Measurements from ENCODE around the gene SLIT3. TPM values are rescaled to one million over a fixed set of nuclear protein-coding genes. Genes with fewer than 3 reads are reported as not detected.

The SLIT3 gene
- total and polyA plus RNA-seq, 2 experiments from 2014 or later, result 0.59 to 0.71 TPM

DNA sequence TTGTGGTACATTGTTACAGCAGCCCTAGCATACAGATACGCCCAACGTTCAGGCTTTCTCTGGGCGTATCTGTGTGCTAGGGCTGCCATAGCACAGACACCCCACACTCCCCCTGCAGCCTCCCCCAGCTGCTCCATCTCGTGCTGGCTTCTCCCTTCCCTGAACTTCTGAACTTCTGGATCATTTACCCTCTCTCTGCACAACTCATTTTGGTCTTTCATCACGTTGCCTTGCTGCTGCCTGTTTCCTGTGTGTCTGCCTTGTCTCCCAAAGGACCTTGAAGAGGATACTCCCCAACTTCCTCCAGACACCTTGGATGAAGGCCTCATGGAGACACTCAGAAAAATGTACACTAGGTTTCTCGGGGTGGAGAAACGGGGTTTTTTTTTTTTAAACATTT, 37.3 kb downstream of the SLIT3 start (continued):
- TF ChIP-seq, protein P1, sequence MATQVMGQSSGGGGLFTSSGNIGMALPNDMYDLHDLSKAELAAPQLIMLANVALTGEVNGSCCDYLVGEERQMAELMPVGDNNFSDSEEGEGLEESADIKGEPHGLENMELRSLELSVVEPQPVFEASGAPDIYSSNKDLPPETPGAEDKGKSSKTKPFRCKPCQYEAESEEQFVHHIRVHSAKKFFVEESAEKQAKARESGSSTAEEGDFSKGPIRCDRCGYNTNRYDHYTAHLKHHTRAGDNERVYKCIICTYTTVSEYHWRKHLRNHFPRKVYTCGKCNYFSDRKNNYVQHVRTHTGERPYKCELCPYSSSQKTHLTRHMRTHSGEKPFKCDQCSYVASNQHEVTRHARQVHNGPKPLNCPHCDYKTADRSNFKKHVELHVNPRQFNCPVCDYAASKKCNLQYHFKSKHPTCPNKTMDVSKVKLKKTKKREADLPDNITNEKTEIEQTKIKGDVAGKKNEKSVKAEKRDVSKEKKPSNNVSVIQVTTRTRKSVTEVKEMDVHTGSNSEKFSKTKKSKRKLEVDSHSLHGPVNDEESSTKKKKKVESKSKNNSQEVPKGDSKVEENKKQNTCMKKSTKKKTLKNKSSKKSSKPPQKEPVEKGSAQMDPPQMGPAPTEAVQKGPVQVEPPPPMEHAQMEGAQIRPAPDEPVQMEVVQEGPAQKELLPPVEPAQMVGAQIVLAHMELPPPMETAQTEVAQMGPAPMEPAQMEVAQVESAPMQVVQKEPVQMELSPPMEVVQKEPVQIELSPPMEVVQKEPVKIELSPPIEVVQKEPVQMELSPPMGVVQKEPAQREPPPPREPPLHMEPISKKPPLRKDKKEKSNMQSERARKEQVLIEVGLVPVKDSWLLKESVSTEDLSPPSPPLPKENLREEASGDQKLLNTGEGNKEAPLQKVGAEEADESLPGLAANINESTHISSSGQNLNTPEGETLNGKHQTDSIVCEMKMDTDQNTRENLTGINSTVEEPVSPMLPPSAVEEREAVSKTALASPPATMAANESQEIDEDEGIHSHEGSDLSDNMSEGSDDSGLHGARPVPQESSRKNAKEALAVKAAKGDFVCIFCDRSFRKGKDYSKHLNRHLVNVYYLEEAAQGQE (IDR thresholded peaks at IDR 0.05; ENCODE audit: unreplicated experiment), result no peak
- TF ChIP-seq CREB1 (CRISPR knock-in tag; IDR thresholded peaks at IDR 0.05; ENCODE audit: low read depth), result no peak

DNA sequence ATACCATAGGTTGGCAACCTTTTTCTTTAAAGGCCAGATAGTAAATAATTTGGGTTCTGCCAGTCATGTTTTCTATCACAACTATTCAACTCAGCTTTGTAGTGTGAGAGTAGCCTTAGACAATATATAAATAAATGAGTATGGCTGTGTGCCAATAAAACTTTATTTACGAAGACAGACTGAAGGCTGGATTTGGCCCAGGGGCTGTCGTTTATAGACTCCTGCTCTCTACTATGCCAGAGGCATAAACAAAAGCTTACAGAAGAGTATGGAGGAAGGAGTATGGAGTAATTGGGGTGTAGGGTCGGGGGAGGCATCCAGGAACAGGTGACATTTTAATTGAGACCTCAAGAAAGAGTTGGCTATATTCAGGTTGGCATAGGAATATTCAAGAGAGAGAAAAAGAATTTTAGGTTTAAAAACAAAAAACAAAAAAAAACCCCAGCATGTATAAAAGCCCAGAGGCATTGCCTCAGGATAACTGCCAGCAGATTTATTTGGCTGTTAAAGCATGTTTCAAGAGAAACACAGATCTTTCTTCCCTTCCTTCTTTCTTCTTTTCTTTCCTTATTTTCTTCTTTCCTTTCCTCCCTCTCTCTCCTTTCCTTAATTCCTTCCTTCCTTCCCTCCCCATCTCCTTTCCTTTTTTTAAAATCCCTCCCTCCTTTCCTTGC, 39.9 kb downstream of the SLIT3 start:
- Mint-ChIP-seq H3K27me3 (ENCODE audit: insufficient read depth, low read depth, poor library complexity) (peaks cover 3% of the 10 kb centered on the region), H3K9me3 (no peaks in the 10 kb centered on the region), H3K27ac (no peak overlapping the region), H3K4me1 (peaks cover 18% of the 10 kb centered on the region), H3K36me3 (ENCODE audit: low read depth) (no peaks in the 10 kb centered on the region), H3K4me3 (no peak overlapping the region)
- Histone ChIP-seq H3K9me2 (ENCODE audit: insufficient read depth) (0 out of 2 replicates have a peak, but pooled peaks cover 6% of the 10 kb centered on the region), H3K27me3 (ENCODE audit: insufficient read depth) (no peaks in the 10 kb centered on the region), H2AFZ (no peak overlapping the region), H3K36me3 (ENCODE audit: insufficient read depth) (no peaks in the 10 kb centered on the region), H3F3A (replicated peaks; ENCODE audit: low read depth) (no peaks in the 10 kb centered on the region), H3K4me3 (no peak overlapping the region), H4K20me1 (replicated peaks; ENCODE audit: insufficient read depth) (no peaks in the 10 kb centered on the region; the same call in 1 of the 2 replicates), H3K4me1 (ENCODE audit: insufficient read depth) (peaks cover 14% of the 10 kb centered on the region; the same call in 1 of the 2 replicates), H3K4me2 (no peak overlapping the region), H3K27ac (ENCODE audit: low read depth) (no peak overlapping the region), H3K79me2 (replicated peaks; ENCODE audit: insufficient read depth) (no peaks in the 10 kb centered on the region)
- DNase-seq (ENCODE audit: low spot score) (no peak), ATAC-seq (no peak)
- no peak for TF ChIP-seq ZNF114 (CRISPR knock-in tag; IDR thresholded peaks at IDR 0.05)
- no peak for TF ChIP-seq STAT1 (IDR thresholded peaks at IDR 0.05; ENCODE audit: unreplicated experiment)
- TF ChIP-seq POLR2AphosphoS5 (IDR thresholded peaks at IDR 0.05; ENCODE audit: low read depth), result no peak
- TF ChIP-seq NANOG (IDR thresholded peaks at IDR 0.05; ENCODE audit: borderline replicate concordance), result no peak
- TF ChIP-seq, protein P2, sequence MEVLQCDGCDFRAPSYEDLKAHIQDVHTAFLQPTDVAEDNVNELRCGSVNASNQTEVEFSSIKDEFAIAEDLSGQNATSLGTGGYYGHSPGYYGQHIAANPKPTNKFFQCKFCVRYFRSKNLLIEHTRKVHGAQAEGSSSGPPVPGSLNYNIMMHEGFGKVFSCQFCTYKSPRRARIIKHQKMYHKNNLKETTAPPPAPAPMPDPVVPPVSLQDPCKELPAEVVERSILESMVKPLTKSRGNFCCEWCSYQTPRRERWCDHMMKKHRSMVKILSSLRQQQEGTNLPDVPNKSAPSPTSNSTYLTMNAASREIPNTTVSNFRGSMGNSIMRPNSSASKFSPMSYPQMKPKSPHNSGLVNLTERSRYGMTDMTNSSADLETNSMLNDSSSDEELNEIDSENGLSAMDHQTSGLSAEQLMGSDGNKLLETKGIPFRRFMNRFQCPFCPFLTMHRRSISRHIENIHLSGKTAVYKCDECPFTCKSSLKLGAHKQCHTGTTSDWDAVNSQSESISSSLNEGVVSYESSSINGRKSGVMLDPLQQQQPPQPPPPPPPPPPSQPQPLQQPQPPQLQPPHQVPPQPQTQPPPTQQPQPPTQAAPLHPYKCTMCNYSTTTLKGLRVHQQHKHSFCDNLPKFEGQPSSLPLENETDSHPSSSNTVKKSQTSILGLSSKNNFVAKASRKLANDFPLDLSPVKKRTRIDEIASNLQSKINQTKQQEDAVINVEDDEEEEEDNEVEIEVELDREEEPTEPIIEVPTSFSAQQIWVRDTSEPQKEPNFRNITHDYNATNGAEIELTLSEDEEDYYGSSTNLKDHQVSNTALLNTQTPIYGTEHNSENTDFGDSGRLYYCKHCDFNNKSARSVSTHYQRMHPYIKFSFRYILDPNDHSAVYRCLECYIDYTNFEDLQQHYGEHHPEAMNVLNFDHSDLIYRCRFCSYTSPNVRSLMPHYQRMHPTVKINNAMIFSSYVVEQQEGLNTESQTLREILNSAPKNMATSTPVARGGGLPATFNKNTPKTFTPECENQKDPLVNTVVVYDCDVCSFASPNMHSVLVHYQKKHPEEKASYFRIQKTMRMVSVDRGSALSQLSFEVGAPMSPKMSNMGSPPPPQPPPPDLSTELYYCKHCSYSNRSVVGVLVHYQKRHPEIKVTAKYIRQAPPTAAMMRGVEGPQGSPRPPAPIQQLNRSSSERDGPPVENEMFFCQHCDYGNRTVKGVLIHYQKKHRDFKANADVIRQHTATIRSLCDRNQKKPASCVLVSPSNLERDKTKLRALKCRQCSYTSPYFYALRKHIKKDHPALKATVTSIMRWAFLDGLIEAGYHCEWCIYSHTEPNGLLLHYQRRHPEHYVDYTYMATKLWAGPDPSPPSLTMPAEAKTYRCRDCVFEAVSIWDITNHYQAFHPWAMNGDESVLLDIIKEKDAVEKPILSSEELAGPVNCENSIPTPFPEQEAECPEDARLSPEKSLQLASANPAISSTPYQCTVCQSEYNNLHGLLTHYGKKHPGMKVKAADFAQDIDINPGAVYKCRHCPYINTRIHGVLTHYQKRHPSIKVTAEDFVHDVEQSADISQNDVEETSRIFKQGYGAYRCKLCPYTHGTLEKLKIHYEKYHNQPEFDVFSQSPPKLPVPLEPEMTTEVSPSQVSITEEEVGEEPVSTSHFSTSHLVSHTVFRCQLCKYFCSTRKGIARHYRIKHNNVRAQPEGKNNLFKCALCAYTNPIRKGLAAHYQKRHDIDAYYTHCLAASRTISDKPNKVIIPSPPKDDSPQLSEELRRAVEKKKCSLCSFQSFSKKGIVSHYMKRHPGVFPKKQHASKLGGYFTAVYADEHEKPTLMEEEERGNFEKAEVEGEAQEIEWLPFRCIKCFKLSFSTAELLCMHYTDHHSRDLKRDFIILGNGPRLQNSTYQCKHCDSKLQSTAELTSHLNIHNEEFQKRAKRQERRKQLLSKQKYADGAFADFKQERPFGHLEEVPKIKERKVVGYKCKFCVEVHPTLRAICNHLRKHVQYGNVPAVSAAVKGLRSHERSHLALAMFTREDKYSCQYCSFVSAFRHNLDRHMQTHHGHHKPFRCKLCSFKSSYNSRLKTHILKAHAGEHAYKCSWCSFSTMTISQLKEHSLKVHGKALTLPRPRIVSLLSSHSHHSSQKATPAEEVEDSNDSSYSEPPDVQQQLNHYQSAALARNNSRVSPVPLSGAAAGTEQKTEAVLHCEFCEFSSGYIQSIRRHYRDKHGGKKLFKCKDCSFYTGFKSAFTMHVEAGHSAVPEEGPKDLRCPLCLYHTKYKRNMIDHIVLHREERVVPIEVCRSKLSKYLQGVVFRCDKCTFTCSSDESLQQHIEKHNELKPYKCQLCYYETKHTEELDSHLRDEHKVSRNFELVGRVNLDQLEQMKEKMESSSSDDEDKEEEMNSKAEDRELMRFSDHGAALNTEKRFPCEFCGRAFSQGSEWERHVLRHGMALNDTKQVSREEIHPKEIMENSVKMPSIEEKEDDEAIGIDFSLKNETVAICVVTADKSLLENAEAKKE (CRISPR knock-in tag; IDR thresholded peaks at IDR 0.05), result no peak
- no peak for TF ChIP-seq EZH2 (IDR thresholded peaks at IDR 0.05; ENCODE audit: low read depth, unreplicated experiment)
- no peak for TF ChIP-seq EZH2phosphoT487 (IDR thresholded peaks at IDR 0.05; ENCODE audit: unreplicated experiment)
- TF ChIP-seq, protein P3, sequence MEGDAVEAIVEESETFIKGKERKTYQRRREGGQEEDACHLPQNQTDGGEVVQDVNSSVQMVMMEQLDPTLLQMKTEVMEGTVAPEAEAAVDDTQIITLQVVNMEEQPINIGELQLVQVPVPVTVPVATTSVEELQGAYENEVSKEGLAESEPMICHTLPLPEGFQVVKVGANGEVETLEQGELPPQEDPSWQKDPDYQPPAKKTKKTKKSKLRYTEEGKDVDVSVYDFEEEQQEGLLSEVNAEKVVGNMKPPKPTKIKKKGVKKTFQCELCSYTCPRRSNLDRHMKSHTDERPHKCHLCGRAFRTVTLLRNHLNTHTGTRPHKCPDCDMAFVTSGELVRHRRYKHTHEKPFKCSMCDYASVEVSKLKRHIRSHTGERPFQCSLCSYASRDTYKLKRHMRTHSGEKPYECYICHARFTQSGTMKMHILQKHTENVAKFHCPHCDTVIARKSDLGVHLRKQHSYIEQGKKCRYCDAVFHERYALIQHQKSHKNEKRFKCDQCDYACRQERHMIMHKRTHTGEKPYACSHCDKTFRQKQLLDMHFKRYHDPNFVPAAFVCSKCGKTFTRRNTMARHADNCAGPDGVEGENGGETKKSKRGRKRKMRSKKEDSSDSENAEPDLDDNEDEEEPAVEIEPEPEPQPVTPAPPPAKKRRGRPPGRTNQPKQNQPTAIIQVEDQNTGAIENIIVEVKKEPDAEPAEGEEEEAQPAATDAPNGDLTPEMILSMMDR (conservative IDR thresholded peaks at IDR 0.05; ENCODE audit: low read depth in 2 of 2), result no peak

Data from GM23338 (cell line).